GM12864 (cell line): ENCODE data around the gene ZNF609.

Experiments
- DNase-seq: peaks from one replicate; pipeline ENCODE4 v3.0.0-alpha.2; 2011; ENCODE audit warnings: low read depth
- H3K4me3 ChIP-seq: 2 replicates; pipeline ENCODE4 v1.5.1; 2011; ENCODE audit warnings: mild to moderate bottlenecking, low read depth, low read length, control low read depth
- TF ChIP-seq, protein P1 (sequence below): IDR thresholded peaks from 2 replicates; pipeline ENCODE4 v1.5.1; 2011; ENCODE audit warnings: low read depth, mild to moderate bottlenecking, moderate library complexity, low read length, control low read depth, inconsistent platforms; ENCODE audit errors: missing control alignments

Gene ZNF609

GRCh38 chr15:64717735-64718495, 257.5 kb downstream of the ZNF609 start:
- TF ChIP-seq, protein P1, sequence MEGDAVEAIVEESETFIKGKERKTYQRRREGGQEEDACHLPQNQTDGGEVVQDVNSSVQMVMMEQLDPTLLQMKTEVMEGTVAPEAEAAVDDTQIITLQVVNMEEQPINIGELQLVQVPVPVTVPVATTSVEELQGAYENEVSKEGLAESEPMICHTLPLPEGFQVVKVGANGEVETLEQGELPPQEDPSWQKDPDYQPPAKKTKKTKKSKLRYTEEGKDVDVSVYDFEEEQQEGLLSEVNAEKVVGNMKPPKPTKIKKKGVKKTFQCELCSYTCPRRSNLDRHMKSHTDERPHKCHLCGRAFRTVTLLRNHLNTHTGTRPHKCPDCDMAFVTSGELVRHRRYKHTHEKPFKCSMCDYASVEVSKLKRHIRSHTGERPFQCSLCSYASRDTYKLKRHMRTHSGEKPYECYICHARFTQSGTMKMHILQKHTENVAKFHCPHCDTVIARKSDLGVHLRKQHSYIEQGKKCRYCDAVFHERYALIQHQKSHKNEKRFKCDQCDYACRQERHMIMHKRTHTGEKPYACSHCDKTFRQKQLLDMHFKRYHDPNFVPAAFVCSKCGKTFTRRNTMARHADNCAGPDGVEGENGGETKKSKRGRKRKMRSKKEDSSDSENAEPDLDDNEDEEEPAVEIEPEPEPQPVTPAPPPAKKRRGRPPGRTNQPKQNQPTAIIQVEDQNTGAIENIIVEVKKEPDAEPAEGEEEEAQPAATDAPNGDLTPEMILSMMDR: no peak
- DNase-seq: no peak
- no peak overlapping the region for H3K4me3 ChIP-seq

DNA sequence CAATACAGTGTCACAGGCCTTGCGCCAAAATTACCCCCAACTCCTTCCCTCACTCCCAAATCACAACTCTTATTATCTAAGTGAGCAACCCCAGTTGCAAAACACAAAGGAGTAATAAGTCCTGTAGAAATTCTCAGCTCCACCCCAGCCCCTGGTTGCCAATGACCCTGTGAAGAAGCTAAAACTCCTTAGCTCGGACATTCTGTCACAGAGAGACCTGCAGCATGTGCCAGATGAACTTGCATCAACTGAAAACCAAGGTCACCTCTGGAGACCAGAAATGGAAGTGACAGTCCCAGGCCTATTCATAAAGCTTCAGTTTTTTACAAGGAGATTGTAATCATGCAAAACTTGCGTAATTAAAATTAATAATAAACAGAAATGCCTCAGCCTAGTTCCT, 259.8 kb downstream of the ZNF609 start:
- H3K4me3 ChIP-seq: no peak overlapping the region
- TF ChIP-seq, protein P1: no peak
- DNase-seq: no peak

DNA sequence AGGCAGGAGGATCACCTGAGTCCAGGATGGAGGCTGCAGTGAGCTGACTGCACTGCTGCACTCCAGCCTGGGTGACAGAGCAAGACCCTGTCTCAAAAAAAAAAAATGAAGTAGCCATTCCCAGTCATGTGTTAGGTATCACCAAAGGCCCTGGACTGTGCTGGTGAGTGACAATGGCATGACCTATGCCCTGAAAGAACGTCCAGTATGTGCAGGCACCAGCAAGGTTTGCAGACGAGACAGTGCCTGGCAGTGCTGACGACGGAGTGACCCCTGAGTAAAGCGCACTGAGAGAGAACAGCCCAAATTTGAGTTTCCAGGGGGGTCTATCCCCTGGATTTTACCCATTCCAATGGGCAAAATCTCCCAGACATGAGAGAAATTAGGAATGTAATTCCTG, 269.8 kb downstream of the ZNF609 start:
- TF ChIP-seq, protein P1: no peak
- no peak for DNase-seq
- no peak overlapping the region for H3K4me3 ChIP-seq

- TF ChIP-seq, protein P1: peak; percentile 87
- DNase-seq: peak; percentile 49
- H3K4me3 ChIP-seq: no peak overlapping the region
Observed at GRCh38 chr15:64731012-64731804, 270.8 kb downstream of the ZNF609 start.

DNA sequence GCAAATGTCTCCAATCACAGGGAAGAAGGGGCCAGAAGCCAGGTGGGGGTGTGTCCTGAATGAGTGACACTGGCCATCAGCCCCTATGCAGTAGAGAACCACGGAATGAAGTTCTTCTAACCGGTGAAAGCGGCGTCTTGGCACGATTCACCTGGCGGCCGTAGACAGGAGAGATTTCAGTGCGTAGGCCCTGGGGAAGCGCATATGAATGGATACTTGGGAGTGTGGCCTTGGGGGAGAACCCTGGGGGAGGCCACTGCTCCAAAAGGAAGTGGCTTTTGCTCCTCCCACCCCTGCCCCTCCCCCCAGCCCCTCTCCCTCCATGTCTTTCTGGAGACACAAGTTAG, 271.4 kb downstream of the ZNF609 start:
- TF ChIP-seq, protein P1: no peak
- DNase-seq: no peak
- H3K4me3 ChIP-seq: no peak overlapping the region

DNA sequence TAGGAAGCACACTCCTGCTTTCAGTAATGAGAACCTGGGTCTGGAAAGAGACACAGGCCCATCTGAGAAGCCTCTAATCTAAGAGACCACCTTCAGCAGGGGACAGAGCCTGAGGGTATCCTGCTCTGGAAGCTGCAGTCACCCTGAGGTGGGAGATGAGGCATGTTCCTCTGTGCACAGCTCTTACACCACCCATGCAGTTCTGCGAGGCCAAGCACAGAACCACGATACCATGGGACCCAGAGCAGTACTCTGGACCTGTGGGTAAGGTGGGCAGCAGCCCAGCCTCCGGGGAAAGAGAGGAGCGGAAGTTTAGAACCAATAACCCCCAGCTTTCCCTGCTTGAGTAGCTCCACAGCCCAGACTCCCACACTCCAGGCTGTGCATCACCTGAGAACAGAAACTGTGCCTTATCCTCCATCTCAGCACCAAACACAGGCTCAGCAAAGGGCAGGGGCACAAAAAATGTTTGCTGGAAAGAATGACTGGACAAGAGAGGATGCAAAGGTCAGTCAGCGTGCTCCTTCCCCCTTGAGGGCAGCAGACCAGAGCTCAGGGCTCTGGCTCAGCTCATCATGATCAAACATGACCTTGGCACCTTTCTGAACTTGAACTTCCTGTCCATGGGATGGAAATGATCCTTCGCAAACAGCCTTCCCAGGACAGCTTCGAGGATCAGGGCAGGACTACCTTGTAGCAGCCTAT, 271.9 kb downstream of the ZNF609 start:
- TF ChIP-seq, protein P1: no peak
- no peak for DNase-seq
- no peak overlapping the region for H3K4me3 ChIP-seq
